A549 (cell line): ENCODE data around the gene ARHGAP10. TPM values are rescaled to one million over a fixed set of nuclear protein-coding genes. Genes with fewer than 3 reads are reported as not detected.

Experiments used
- ATAC-seq, 2 experiments: fragments of 200-7000 bp in 1 of 2; fragments of >200 bp in 1 of 2; cut with Nextera tagmentation in 1 of 2; cut with Tn5 transposase in 1 of 2; 3 replicates each; pipeline versions ENCODE4 v1.8.0 to v1.9.1; 2018 to 2020; ENCODE audit warnings: mild to moderate bottlenecking in 1 of 2, moderate library complexity in 1 of 2
- CTCF ChIA-PET: fragments of 300-600 bp; sonication (Branson Sonifier 250); formaldehyde crosslinking; extraction: SDS; loops from one replicate; lab custom pipeline; 2021; ENCODE audit warnings: antibody characterized with exemption, inconsistent platforms; lab: Yijun Ruan, JAX
- POLR2A ChIA-PET: fragments of 350-600 bp; formaldehyde crosslinking; extraction: SDS; loops from one replicate; lab custom pipeline; 2021; ENCODE audit warnings: antibody characterized with exemption, inconsistent platforms; lab: Yijun Ruan, JAX
- DNase-seq, 2 experiments: peaks; one replicate each; pipeline versions ENCODE4 v3.0.0 to v3.0.0-alpha.2; 2011 to 2016; ENCODE audit warnings: low read depth in 1 of 2, low spot score in 1 of 2
- FAIRE-seq: peaks from 2 replicates; lab custom pipeline; 2011; peaks lifted over from hg19 to GRCh38; lab: Jason Lieb, UNC
- H3K27ac ChIP-seq, 2 experiments: fragments of >200 bp; sonication (Bioruptor Twin); formaldehyde crosslinking; 3 replicates each; pipeline ENCODE4 v1.5.1; 2016 to 2017
- H3K4me1 ChIP-seq: fragments of >200 bp; sonication (Bioruptor Twin); formaldehyde crosslinking; 3 replicates; pipeline ENCODE4 v1.6.1; 2016
- H3K4me2 ChIP-seq: fragments of >200 bp; sonication (Bioruptor Twin); formaldehyde crosslinking; 3 replicates; pipeline ENCODE4 v1.6.1; 2016
- H3K4me3 ChIP-seq: fragments of >200 bp; sonication (Bioruptor Twin); formaldehyde crosslinking; 3 replicates; pipeline ENCODE4 v1.5.1; 2016
- H3K9me3 ChIP-seq: fragments of >200 bp; sonication (Bioruptor Twin); formaldehyde crosslinking; 3 replicates; pipeline ENCODE4 v1.6.1; 2016
- BHLHE40 ChIP-seq: IDR thresholded peaks from 2 replicates; pipeline ENCODE4 v1.6.1; 2012; ENCODE audit warnings: low read depth, low read length, inconsistent platforms
- CEBPB ChIP-seq, 2 experiments: fragments of >200 bp in 1 of 2; sonication (Bioruptor Twin) in 1 of 2; formaldehyde crosslinking in 1 of 2; IDR thresholded peaks; 2 replicates each; pipeline ENCODE4 v1.6.1; 2012 to 2016
- CHD2 ChIP-seq: fragments of 150-350 bp; IDR thresholded peaks from 2 replicates; pipeline ENCODE4 v1.6.1; 2014; ENCODE audit warnings: low read length; ENCODE audit not compliant: partially characterized antibody
- EHMT2 ChIP-seq: fragments of 200-600 bp; sonication (generic); IDR thresholded peaks from 2 replicates; pipeline ENCODE4 v1.6.1; 2016; ENCODE audit warnings: antibody characterized with exemption, low read depth, mild to moderate bottlenecking, moderate library complexity
- ELK1 ChIP-seq: fragments of 150-350 bp; IDR thresholded peaks from 2 replicates; pipeline ENCODE4 v1.6.1; 2014; ENCODE audit warnings: low read depth, mild to moderate bottlenecking, low read length
- FOXS1 ChIP-seq: fragments of 250-450 bp; sonication (Bioruptor Pico); IDR thresholded peaks from 2 replicates; pipeline ENCODE4 v1.5.0; 2020; ENCODE audit warnings: mild to moderate bottlenecking, moderate library complexity
- JUNB ChIP-seq: fragments of >200 bp; sonication (Bioruptor Twin); formaldehyde crosslinking; IDR thresholded peaks from 2 replicates; pipeline ENCODE4 v1.6.1; 2016
- KDM1A ChIP-seq: fragments of 200-600 bp; sonication (generic); IDR thresholded peaks from 2 replicates; pipeline ENCODE4 v1.6.1; 2016; ENCODE audit warnings: low read depth, mild to moderate bottlenecking
- MYC ChIP-seq: IDR thresholded peaks from 2 replicates; pipeline ENCODE4 v1.6.1; 2012; ENCODE audit warnings: mild to moderate bottlenecking, inconsistent platforms, low read length, improper control_type of control experiment, borderline replicate concordance
- NFE2L2 ChIP-seq: fragments of 150-350 bp; conservative IDR thresholded peaks from 2 replicates; pipeline ENCODE4 v1.6.1; 2014; ENCODE audit warnings: low read length
- NPAS2 ChIP-seq: fragments of 250-450 bp; sonication (Bioruptor Pico); IDR thresholded peaks from 2 replicates; pipeline ENCODE4 v1.8.0; 2022; ENCODE audit warnings: mild to moderate bottlenecking, moderate library complexity, borderline replicate concordance
- NR3C1 ChIP-seq: fragments of >200 bp; sonication (Bioruptor Twin); formaldehyde crosslinking; IDR thresholded peaks from 3 replicates; pipeline ENCODE4 v1.6.1; 2017
- PHF8 ChIP-seq: fragments of 200-600 bp; sonication (generic); IDR thresholded peaks from 2 replicates; pipeline ENCODE4 v1.6.1; 2016; ENCODE audit warnings: low read depth, mild to moderate bottlenecking, antibody characterized with exemption, moderate library complexity, borderline replicate concordance
- POLR2A ChIP-seq: IDR thresholded peaks from 2 replicates; pipeline ENCODE4 v1.6.1; 2012; ENCODE audit warnings: mild to moderate bottlenecking, low read length
- RARB ChIP-seq: fragments of 250-450 bp; sonication (Bioruptor Pico); IDR thresholded peaks from 2 replicates; pipeline ENCODE4 v1.8.0; 2021; ENCODE audit warnings: mild to moderate bottlenecking, moderate library complexity
- RNF2 ChIP-seq: fragments of 200-600 bp; sonication (generic); IDR thresholded peaks from 2 replicates; pipeline ENCODE4 v1.6.1; 2016; ENCODE audit warnings: low read depth, mild to moderate bottlenecking, antibody characterized with exemption, moderate library complexity, borderline replicate concordance
- SMC3 ChIP-seq: fragments of >200 bp; sonication (Bioruptor Twin); formaldehyde crosslinking; IDR thresholded peaks from 3 replicates; pipeline ENCODE4 v1.6.1; 2018; ENCODE audit warnings: inconsistent platforms
- TFCP2L1 ChIP-seq: fragments of 250-450 bp; sonication (Bioruptor Pico); IDR thresholded peaks from 2 replicates; pipeline ENCODE4 v1.5.0; 2021; ENCODE audit warnings: mild to moderate bottlenecking
- USF2 ChIP-seq: fragments of 450-650 bp; IDR thresholded peaks from 2 replicates; pipeline ENCODE4 v1.6.1; 2014; ENCODE audit warnings: antibody characterized with exemption
- ZC3H11A ChIP-seq: fragments of 450-650 bp; IDR thresholded peaks from 2 replicates; pipeline ENCODE4 v1.6.1; 2014; ENCODE audit warnings: antibody characterized with exemption, mild to moderate bottlenecking
- ZNF302 ChIP-seq: fragments of 250-450 bp; sonication (Bioruptor Pico); IDR thresholded peaks from 2 replicates; pipeline ENCODE4 v1.9.0; 2021; ENCODE audit warnings: inconsistent platforms, mild to moderate bottlenecking, moderate library complexity
- ZSCAN20 ChIP-seq: fragments of 250-450 bp; sonication (Bioruptor Pico); IDR thresholded peaks from 2 replicates; pipeline ENCODE4 v1.8.0; 2022; ENCODE audit warnings: mild to moderate bottlenecking, moderate library complexity
- WGBS: methylation state at CpG from one replicate; pipeline ENCODE4 v1.1.6; 2017; ENCODE audit errors: missing lambda C conversion rate; 5-methylcytosine and 5-hydroxymethylcytosine counted together
- polyA plus RNA-seq, 4 experiments: library from polyadenylated mRNA; depleted of rRNA in 3 of 4; stranded (reverse); fragments of >200 nt; fragmentation: RNase III in 1 of 4; extraction: RNeasy Plus Mini Kit Qiagen cat#74134 plus additional on column Dnase treatment in 1 of 4; gene quantifications; 2 replicates in 3 of 4; 3 replicates in 1 of 4; pipeline ENCODE4 v1.2.3, GENCODE V29; 2011 to 2017
- TF ChIP-seq, protein P1 (sequence below): fragments of >200 bp; sonication (Bioruptor Twin); formaldehyde crosslinking; IDR thresholded peaks from 3 replicates; pipeline ENCODE4 v1.6.1; 2016

ARHGAP10 gene
- polyA plus RNA-seq, 2 of the 4 experiments (the other 2 are of a cell fraction), result 7.0 to 7.2 TPM

DNA sequence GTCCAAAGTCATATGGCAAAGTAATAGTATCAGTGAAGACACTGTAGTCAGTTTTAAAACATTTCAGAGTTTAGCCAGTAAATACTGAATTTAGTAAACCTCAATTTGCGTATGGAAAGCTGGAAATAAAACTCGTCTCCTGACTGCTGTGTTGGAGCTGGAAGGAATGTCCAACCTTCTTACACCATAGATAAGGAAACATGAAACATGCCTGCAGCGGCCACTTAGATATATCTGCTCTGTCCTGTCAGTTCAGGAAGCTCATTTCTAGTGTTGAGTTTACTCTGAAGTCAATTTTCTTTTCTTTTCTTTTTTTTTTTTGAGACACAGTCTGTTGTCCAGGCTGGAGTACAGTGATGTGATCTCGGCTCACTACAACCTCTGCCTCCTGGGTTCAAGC lies 21.2 kb downstream of the ARHGAP10 start:
- ATAC-seq, result no peak
- DNase-seq, result no peak
- H3K4me1 ChIP-seq, result peaks cover 38% of the 10 kb centered on the region
- no peaks in the 10 kb centered on the region for H3K9me3 ChIP-seq
- no peak for FAIRE-seq
- ChIA-PET POLR2A (no interaction called here), CTCF (interaction anchor here (0.7 kb wide), 1 partner anchor 13 kb away, joined by 3 read pairs; no protein-coding TSS in a partner anchor)
- 96% methylated on average over 4 of the region's 4 CpGs for WGBS
- H3K27ac ChIP-seq, result peak overlapping the region; percentile 55 to 63; a peak in 4 of 6 replicates
- TF ChIP-seq ZC3H11A (no peak), NR3C1 (no peak), RARB (no peak), NFE2L2 (no peak), RNF2 (no peak), CHD2 (no peak)
- no peak overlapping the region for H3K4me3 ChIP-seq
- H3K4me2 ChIP-seq, result 0 out of 3 replicates have a peak overlapping the region, but pooled peaks have one; percentile 55

DNA sequence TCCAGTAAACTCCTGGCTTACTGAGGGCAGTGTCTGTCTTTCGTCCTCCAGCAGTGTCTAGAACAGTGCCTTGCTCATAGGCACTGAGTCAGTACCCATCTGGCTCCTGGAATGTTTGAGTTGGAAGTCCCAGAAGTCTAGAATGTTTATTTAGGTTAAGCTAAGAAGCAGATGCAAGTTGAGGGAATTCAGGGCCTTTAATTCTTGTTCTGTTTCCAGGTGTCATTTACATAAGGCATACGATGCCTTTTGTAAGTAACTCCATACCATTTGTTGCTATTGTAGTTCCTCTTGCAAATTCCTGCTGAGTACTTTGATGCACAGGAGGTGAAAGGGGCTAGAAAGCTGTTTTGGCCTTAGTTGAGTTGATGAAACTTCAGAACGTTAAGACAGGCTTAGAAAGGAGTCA lies 22.2 kb downstream of the ARHGAP10 start:
- ChIA-PET CTCF (interaction anchor here (1.3 kb wide), 1 partner anchor 9 kb away, joined by 4 read pairs; no protein-coding TSS in a partner anchor), POLR2A (no interaction called here)
- peak overlapping the region; percentile 55 for H3K4me2 ChIP-seq
- no peaks in the 10 kb centered on the region for H3K9me3 ChIP-seq
- DNase-seq (peak; percentile 23 to 41), ATAC-seq (peak; percentile 82 to 95), FAIRE-seq (no peak)
- TF ChIP-seq ZSCAN20 (CRISPR knock-in tag), result no peak
- TF ChIP-seq, protein P1, sequence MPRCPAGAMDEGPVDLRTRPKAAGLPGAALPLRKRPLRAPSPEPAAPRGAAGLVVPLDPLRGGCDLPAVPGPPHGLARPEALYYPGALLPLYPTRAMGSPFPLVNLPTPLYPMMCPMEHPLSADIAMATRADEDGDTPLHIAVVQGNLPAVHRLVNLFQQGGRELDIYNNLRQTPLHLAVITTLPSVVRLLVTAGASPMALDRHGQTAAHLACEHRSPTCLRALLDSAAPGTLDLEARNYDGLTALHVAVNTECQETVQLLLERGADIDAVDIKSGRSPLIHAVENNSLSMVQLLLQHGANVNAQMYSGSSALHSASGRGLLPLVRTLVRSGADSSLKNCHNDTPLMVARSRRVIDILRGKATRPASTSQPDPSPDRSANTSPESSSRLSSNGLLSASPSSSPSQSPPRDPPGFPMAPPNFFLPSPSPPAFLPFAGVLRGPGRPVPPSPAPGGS, result no peak
- no peak for TF ChIP-seq BHLHE40
- TF ChIP-seq MYC, result no peak
- no peak for TF ChIP-seq NPAS2 (CRISPR knock-in tag)
- TF ChIP-seq CEBPB (IDR thresholded peaks at IDR 0.05), result no peak
- TF ChIP-seq TFCP2L1 (CRISPR knock-in tag), result no peak
- TF ChIP-seq USF2, result no peak
- TF ChIP-seq KDM1A, result no peak
- TF ChIP-seq FOXS1 (CRISPR knock-in tag), result no peak
- no peak for TF ChIP-seq EHMT2
- no peak for TF ChIP-seq ELK1
- no peak for TF ChIP-seq POLR2A
- TF ChIP-seq NR3C1, result no peak
- no peak for TF ChIP-seq JUNB
- TF ChIP-seq PHF8, result no peak
- no peak for TF ChIP-seq ZNF302 (CRISPR knock-in tag)
- no peak for TF ChIP-seq ZC3H11A
- no peak for TF ChIP-seq SMC3
- H3K27ac ChIP-seq, result peak overlapping the region; percentile 24 to 63; a peak in 4 of 6 replicates
- H3K4me1 ChIP-seq, result peaks cover 38% of the 10 kb centered on the region
- no peak overlapping the region for H3K4me3 ChIP-seq
- 0% methylated on average over 3 of the region's 3 CpGs for WGBS
